ENCODE data around the gene HOXB9.

HOXB9 gene

GRCh38 chr17:48613862-48614694, 12.1 kb downstream of the HOXB9 start:
- no peak for TF ChIP-seq CTCF (IDR thresholded peaks at IDR 0.05; ENCODE audit: low read depth, low read length, missing control alignments)
- H3K4me3 ChIP-seq (ENCODE audit: low read depth, low read length): no peak overlapping the region
- no peak for DNase-seq (ENCODE audit: low read depth)
- in situ Hi-C loops (cut with HindIII; ENCODE audit: low sequenced_read_pairs): no loop called here

GRCh38 chr17:48612854-48613691, 13.1 kb downstream of the HOXB9 start:
- in situ Hi-C loops (cut with HindIII; ENCODE audit: low sequenced_read_pairs): no loop called here
- DNase-seq (ENCODE audit: low read depth): no peak
- TF ChIP-seq CTCF (IDR thresholded peaks at IDR 0.05; ENCODE audit: low read depth, low read length, missing control alignments): peak; percentile 28
- H3K4me3 ChIP-seq (ENCODE audit: low read depth, low read length): no peak overlapping the region

GRCh38 chr17:48612456-48612853, 13.7 kb downstream of the HOXB9 start:
- in situ Hi-C loops (cut with HindIII; ENCODE audit: low sequenced_read_pairs): no loop called here
- no peak for TF ChIP-seq CTCF (IDR thresholded peaks at IDR 0.05; ENCODE audit: low read depth, low read length, missing control alignments)
- H3K4me3 ChIP-seq (ENCODE audit: low read depth, low read length): no peak overlapping the region
- DNase-seq (ENCODE audit: low read depth): no peak

GRCh38 chr17:48611681-48612455, 14.3 kb downstream of the HOXB9 start:
- in situ Hi-C loops (cut with HindIII; ENCODE audit: low sequenced_read_pairs): no loop called here
- H3K4me3 ChIP-seq (ENCODE audit: low read depth, low read length): no peak overlapping the region
- no peak for DNase-seq (ENCODE audit: low read depth)
- TF ChIP-seq CTCF (IDR thresholded peaks at IDR 0.05; ENCODE audit: low read depth, low read length, missing control alignments): no peak

- no peak for TF ChIP-seq CTCF (IDR thresholded peaks at IDR 0.05; ENCODE audit: low read depth, low read length, missing control alignments)
- in situ Hi-C loops (cut with HindIII; ENCODE audit: low sequenced_read_pairs): no loop called here
- H3K4me3 ChIP-seq (ENCODE audit: low read depth, low read length): no peak overlapping the region
- DNase-seq (ENCODE audit: low read depth): no peak
Measured at GRCh38 chr17:48611213-48611612, 14.9 kb downstream of the HOXB9 start.

Measured in astrocyte of the cerebellum (primary cell).